T1000 (cell line): ENCODE results near the gene MS4A13.
"Not testable (repeated sequence)": the region's sequence is repeated elsewhere in the genome, so short reads cannot be mapped to it uniquely, and the experiment has no call there.

Source experiments
- DNase-seq: peaks from one replicate; lab custom pipeline; 2025; ENCODE audit warnings: mixed read lengths; lab: John Stamatoyannopoulos, UW

Gene MS4A13

GRCh38 chr11:60530454-60531100 lies 15.4 kb downstream of the MS4A13 start:
- DNase-seq = no peak

- DNase-seq = not testable (repeated sequence)
Measured at GRCh38 chr11:60532383-60532782, 17.2 kb downstream of the MS4A13 start.

GRCh38 chr11:60538627-60539026 lies 23.4 kb downstream of the MS4A13 start:
- DNase-seq = not testable (repeated sequence)

GRCh38 chr11:60544077-60544476 lies 28.9 kb downstream of the MS4A13 start:
- DNase-seq = no peak

GRCh38 chr11:60561254-60561653 lies 46.1 kb downstream of the MS4A13 start:
- no peak for DNase-seq

GRCh38 chr11:60563553-60564235 lies 48.5 kb downstream of the MS4A13 start:
- no peak for DNase-seq

GRCh38 chr11:60566776-60567175 lies 51.6 kb downstream of the MS4A13 start:
- DNase-seq = no peak

- DNase-seq = no peak
Measured at GRCh38 chr11:60570970-60571369, 55.8 kb downstream of the MS4A13 start.

GRCh38 chr11:60589611-60590010 lies 74.4 kb downstream of the MS4A13 start:
- DNase-seq = no peak
